HAP-1 (cell line): Measurements from ENCODE around the gene COL21A1.

Source experiments
- DNase-seq, 2 experiments: peaks; one replicate each; pipeline ENCODE4 v3.0.0-alpha.2; 2016 to 2020; ENCODE audit warnings: low spot score in 2 of 2
- H3K27me3 ChIP-seq: fragments of 250-450 bp; sonication (Bioruptor Pico); 2 replicates; pipeline ENCODE4 v1.5.1; 2020; ENCODE audit warnings: low read depth, mild to moderate bottlenecking, moderate library complexity
- H3K36me3 ChIP-seq: fragments of 250-450 bp; sonication (Bioruptor Pico); replicated peaks from 2 replicates; pipeline ENCODE4 v1.5.1; 2020; ENCODE audit warnings: mild to moderate bottlenecking
- H3K4me1 ChIP-seq: fragments of 250-450 bp; sonication (Bioruptor Pico); 2 replicates; pipeline ENCODE4 v1.5.1; 2020; ENCODE audit warnings: mild to moderate bottlenecking
- H3K4me3 ChIP-seq: fragments of 250-450 bp; sonication (Bioruptor Pico); 2 replicates; pipeline ENCODE4 v1.5.1; 2020; ENCODE audit warnings: mild to moderate bottlenecking, moderate library complexity
- H3K9me3 ChIP-seq: fragments of 250-450 bp; sonication (Bioruptor Pico); 2 replicates; pipeline ENCODE4 v1.5.1; 2020; ENCODE audit warnings: mild to moderate bottlenecking, moderate library complexity
- in situ Hi-C: fragments of 300-500 bp; cut with MboI; formaldehyde crosslinking; loops from 3 replicates; pipeline ENCODE4 v1.14.3; 2020; ENCODE audit warnings: low sequenced_read_pairs, inconsistent platforms, mixed read lengths

Gene COL21A1

DNA sequence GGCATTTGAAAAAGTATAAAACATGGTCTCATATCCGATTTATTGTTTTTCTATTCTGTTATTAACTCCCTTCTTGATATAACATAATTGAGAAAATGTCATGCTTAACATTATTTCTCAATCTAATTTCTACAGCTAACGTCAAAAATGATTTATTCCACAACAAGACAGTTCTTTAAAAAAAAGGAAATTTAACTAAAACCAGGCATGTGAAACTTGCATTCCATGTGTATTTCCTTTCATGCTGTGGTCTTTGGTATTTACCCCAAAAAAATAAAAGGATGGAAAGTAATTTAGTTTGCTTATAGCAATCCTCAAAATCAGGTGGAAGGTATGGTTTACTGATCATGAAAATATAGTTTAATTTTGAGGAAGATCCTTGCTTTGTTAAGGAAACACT lies 142.8 kb downstream of the COL21A1 start:
- no peak overlapping the region for H3K4me3 ChIP-seq
- in situ Hi-C loops, result no loop called here
- DNase-seq, result no peak
- H3K4me1 ChIP-seq, result no peaks in the 10 kb centered on the region; the same call in 1 of the 2 replicates
- no peaks in the 10 kb centered on the region for H3K9me3 ChIP-seq
- H3K36me3 ChIP-seq, result no peaks in the 10 kb centered on the region
- H3K27me3 ChIP-seq, result peaks cover 3% of the 10 kb centered on the region; the same call in 1 of the 2 replicates

DNA sequence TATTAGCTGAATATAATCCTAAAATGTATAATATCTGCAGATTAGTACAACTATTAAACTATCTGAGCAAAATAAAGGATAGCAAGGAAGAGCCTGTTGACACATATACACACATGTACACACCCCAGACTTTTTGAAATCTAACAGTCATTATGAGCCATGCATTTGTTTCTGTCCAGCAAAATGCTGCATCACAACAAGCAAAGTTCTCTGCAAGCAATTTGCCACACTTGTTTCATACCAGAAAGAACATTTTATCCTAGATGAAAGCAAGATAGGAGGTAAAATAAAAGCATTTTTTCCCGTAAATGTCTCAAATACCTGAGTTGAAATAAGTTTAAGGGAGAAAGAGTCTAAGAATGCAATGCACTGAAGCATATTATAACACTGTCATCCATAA lies 145.2 kb downstream of the COL21A1 start:
- H3K36me3 ChIP-seq, result no peaks in the 10 kb centered on the region
- no peak overlapping the region for H3K4me3 ChIP-seq
- no peak for DNase-seq
- in situ Hi-C loops, result no loop called here
- peaks cover 3% of the 10 kb centered on the region; the same call in 1 of the 2 replicates for H3K27me3 ChIP-seq
- H3K9me3 ChIP-seq, result no peaks in the 10 kb centered on the region
- no peaks in the 10 kb centered on the region; the same call in 1 of the 2 replicates for H3K4me1 ChIP-seq

DNA sequence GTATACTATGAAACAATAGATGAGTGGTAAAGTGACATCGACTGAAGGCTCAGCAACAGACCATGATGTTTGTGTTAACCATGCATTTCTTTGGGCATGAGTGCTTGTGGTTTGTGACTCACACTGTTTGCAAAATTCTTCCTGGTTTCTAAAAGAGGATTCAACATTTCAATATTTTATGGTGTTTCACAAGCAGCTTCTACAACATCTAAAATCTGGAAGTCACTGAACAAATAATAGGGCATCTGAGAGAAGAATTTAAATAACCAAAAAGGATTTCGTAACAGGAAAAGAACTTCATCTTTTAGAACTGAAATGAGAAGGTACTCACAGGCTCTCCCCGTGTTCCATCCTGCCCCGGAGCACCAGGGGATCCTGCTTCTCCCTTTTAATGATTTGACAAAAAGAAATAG lies 146.2 kb downstream of the COL21A1 start:
- no peak overlapping the region for H3K4me3 ChIP-seq
- H3K36me3 ChIP-seq, result no peaks in the 10 kb centered on the region
- no peaks in the 10 kb centered on the region; the same call in 1 of the 2 replicates for H3K4me1 ChIP-seq
- in situ Hi-C loops, result no loop called here
- H3K9me3 ChIP-seq, result no peaks in the 10 kb centered on the region
- peaks cover 3% of the 10 kb centered on the region; the same call in 1 of the 2 replicates for H3K27me3 ChIP-seq
- no peak for DNase-seq

DNA sequence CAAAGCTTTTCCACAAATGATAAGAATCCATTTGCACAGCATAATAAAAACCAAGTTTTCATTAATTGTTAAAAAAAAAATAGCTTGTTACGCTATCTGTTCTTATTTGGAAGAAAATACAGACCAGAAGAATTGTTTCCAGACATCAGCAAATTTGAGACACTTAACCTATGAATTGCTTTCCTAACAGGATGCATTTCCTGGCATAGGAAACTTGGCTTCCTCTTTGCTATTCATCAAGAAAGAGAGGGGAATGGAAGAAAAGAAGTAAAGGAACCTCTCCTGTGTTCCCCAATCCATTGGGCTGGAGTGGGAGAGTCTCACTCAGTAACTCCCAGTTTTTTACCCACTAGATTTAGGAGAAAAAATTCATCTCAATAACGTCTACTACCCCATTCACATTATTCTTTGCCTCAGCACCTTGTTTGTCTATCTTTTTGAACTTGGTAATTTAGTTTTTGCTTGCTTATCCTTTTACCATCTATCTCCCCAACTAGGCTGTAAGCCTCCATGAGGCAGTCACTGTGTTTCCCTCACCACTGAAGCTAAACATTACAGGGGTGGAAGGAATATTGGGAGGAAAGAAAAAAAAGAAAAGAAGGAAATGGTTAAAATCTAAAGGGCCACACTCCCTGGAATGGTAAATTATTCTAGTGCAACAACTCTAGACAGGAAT lies 150.3 kb downstream of the COL21A1 start:
- H3K4me3 ChIP-seq, result no peak overlapping the region
- no peaks in the 10 kb centered on the region for H3K27me3 ChIP-seq
- H3K9me3 ChIP-seq, result no peaks in the 10 kb centered on the region
- in situ Hi-C loops, result no loop called here
- H3K4me1 ChIP-seq, result no peaks in the 10 kb centered on the region; the same call in 1 of the 2 replicates
- no peaks in the 10 kb centered on the region for H3K36me3 ChIP-seq
- DNase-seq, result no peak

DNA sequence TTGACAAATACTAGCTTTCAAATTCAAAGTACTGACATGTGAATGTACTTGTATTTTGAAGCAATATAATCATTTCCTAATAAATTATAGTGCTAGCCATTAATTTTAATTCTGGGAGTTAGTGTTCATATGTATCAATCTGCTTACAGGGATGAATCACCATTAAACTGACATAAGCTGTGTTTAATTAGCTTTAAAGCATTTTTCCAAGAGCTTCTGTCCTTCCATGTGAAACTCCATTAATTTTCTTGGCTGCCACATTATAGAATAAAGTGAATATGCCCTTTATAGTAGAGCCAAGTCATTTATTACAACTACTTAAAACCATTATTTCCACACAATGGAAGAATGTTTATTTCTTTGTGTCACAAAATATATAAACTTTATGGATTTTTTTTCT lies 150.8 kb downstream of the COL21A1 start:
- H3K27me3 ChIP-seq, result no peaks in the 10 kb centered on the region
- in situ Hi-C loops, result no loop called here

DNA sequence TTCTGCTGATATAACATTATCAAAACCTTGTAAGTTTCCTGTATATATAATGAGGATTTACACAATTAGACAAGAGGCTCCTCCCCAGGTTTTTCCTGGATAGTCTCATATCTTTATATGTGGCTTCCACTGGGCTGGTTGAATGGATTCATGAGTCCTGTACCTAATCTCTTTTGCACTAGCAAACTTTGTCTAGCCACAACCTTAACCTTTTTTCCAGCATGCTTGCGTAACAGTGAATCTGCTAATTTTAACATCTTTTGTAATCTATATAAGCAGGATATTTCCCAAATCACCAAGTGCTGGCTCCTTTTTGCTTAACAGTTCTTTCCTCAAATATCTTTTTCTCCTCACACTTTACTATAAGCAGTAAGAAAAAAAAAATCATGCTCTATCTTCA lies 153.6 kb downstream of the COL21A1 start:
- in situ Hi-C loops, result no loop called here
- Histone ChIP-seq H3K9me3 (no peaks in the 10 kb centered on the region), H3K4me3 (no peak overlapping the region), H3K36me3 (no peaks in the 10 kb centered on the region), H3K4me1 (peaks cover 9% of the 10 kb centered on the region), H3K27me3 (no peaks in the 10 kb centered on the region)
- DNase-seq, result no peak

More for the DNA sequence above, 150.8 kb downstream of the COL21A1 start:
- no peaks in the 10 kb centered on the region for H3K36me3 ChIP-seq
- no peak for DNase-seq
- peaks cover 3% of the 10 kb centered on the region; the same call in 1 of the 2 replicates for H3K4me1 ChIP-seq
- H3K4me3 ChIP-seq, result no peak overlapping the region
- H3K9me3 ChIP-seq, result no peaks in the 10 kb centered on the region

DNA sequence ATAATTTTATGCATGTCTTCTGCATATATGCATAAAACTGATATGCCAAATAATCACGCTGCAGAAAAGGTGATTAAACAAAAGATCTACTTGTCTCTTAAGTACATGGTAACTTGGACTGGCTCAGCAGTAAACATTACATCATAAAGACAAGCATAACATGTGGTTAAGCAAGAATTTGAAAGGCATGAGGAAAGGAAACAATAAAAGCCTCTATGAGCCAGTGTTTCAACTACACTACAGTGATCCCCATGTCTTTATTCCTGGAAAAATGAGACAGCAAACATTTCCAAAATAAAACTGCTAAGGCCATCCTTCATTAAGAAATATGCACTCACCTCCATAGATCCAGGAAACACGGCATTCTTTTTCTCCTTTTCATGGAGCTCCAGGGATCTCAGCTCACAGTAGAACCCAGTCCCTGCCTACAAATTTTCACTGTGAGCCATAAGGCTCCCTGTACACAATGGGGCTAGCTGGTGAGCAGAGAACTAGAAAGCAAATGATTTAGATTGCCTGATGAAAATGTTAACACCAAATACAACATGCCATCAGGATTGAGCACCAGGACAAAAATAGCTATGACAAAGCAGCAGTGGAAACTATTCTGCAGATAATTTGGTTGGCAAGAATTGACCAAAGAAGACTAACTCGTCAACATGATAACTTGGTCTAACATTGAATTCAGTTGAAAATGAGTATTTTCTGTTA lies 156.1 kb downstream of the COL21A1 start:
- peak in 1 of 2 experiments; percentile 72 for DNase-seq
- no peaks in the 10 kb centered on the region for H3K36me3 ChIP-seq
- in situ Hi-C loops, result no loop called here
- H3K9me3 ChIP-seq, result no peaks in the 10 kb centered on the region
- H3K4me3 ChIP-seq, result no peak overlapping the region
- H3K27me3 ChIP-seq, result no peaks in the 10 kb centered on the region
- peaks cover 9% of the 10 kb centered on the region for H3K4me1 ChIP-seq

DNA sequence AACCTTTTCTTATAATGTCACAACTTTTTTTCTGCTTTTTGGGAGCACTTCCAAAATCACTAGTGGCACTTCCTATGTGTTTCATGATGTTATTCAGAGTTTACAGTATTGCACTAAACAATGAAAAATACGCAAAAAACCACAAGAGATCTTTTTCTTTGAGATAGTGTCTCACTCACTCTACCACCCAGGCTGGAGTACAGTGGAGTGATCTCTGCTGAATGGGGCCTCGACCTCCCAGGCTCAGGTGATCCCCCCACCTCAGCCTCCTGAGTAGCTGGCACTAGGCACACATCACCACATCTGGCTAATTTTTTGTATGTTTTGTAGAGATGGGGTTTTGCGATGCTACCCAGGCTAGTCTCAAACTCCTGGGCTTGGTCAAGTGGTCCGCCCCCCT lies 158.7 kb downstream of the COL21A1 start:
- DNase-seq, result no peak
- no peaks in the 10 kb centered on the region for H3K27me3 ChIP-seq
- H3K9me3 ChIP-seq, result no peaks in the 10 kb centered on the region
- H3K4me3 ChIP-seq, result no peak overlapping the region
- in situ Hi-C loops, result no loop called here
- H3K36me3 ChIP-seq, result no peaks in the 10 kb centered on the region
- H3K4me1 ChIP-seq, result peaks cover 9% of the 10 kb centered on the region

DNA sequence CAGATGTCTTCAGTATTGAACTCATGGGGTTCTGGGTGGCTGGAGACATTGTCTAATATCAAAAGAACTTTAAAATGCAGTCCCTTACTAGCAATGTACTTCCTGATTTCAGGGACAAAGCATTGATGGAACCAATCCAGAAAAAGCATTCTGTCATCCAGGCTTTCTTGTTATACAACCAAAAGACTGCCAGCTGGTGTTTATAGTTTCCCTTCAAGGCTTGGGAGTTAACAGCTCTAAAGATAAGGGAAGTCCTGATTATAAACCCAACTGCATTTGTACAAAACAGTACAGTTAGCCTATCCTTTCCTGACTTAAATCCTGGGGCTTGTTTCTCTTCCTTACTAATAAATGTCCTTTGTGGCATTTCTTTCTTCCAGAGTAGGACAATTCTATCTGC lies 160.0 kb downstream of the COL21A1 start:
- no peak overlapping the region for H3K4me3 ChIP-seq
- H3K27me3 ChIP-seq, result no peaks in the 10 kb centered on the region
- H3K4me1 ChIP-seq, result peaks cover 9% of the 10 kb centered on the region
- DNase-seq, result no peak
- no peaks in the 10 kb centered on the region for H3K9me3 ChIP-seq
- in situ Hi-C loops, result no loop called here
- no peaks in the 10 kb centered on the region for H3K36me3 ChIP-seq

DNA sequence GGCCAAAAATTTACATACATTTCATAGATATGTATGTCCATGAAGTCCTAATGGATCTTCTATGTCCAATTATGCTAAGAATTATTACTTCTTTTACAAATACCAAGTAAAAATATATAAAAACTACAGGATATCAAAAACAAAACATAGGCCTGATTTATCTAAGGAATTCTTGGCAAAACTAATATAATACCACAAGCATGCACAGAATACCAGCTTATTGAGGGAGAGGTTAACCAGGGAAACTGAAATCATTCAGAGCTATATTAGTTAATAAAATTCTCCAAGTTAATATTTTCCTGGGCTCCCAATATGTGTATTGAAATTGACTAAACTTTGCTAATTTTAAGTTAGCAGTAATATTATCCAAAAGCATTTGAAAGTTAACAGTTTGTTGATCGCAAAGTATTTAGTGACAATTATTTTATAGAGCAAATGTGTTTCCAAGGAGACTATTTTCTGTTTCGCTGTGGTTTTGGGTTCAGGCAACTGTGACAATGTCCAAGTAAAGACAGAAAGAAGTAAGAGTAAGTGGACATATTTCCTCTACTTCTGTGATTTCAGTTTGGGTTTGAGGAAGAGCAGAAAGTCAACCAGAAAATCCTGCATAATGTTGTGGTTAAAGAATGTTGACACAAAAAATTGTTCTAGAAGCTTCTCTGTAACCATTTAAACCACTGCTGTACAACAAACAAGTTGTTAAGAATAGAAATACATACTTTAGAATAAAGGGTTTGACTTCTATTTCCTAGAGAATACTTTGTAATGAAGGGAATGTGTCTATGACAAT lies 167.4 kb downstream of the COL21A1 start:
- in situ Hi-C loops, result no loop called here
- no peak for DNase-seq
- Histone ChIP-seq H3K27me3 (no peaks in the 10 kb centered on the region), H3K36me3 (no peaks in the 10 kb centered on the region), H3K4me1 (no peaks in the 10 kb centered on the region), H3K9me3 (no peaks in the 10 kb centered on the region), H3K4me3 (no peak overlapping the region)

DNA sequence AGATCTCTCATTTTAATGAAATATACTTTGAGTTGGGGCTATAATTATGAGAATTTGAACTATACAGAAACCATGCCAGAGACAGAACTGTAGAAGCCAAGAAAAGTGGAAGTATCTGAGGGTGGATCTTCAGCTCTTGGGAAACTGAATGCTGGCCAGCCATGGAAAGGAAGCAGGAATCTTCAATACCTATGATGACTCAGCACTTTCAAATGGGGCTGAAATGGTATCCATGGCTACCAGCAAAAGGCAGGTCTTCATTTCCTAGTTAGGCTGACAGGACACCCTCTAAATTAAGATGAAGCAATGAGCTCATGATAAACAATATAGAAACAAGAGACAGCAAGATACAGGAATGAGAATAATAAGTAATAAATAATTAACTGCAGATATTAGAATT lies 171.3 kb downstream of the COL21A1 start:
- H3K36me3 ChIP-seq, result no peaks in the 10 kb centered on the region
- in situ Hi-C loops, result no loop called here
- no peak overlapping the region for H3K4me3 ChIP-seq
- H3K9me3 ChIP-seq, result no peaks in the 10 kb centered on the region
- H3K27me3 ChIP-seq, result no peaks in the 10 kb centered on the region
- H3K4me1 ChIP-seq, result no peaks in the 10 kb centered on the region
- DNase-seq, result no peak

DNA sequence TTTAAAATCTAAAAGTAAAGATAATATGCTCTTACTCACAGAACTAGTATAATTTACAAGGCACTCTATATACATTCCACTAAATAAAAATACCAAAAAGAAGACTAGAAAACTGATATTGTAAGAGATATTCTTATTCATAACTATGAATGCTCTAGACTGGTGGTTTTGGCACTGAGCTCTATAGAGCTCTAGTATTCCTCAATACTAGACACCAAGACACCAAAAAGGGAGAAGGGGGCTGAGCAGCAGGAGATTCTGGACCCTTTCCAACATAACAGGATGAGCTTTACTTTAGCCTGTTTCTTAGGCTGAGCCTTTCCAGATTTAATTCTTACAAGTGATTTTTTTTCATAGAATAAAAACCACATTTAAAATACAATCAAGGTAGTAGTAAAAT lies 173.6 kb downstream of the COL21A1 start:
- Histone ChIP-seq H3K36me3 (no peaks in the 10 kb centered on the region), H3K27me3 (no peaks in the 10 kb centered on the region), H3K9me3 (no peaks in the 10 kb centered on the region), H3K4me1 (no peaks in the 10 kb centered on the region), H3K4me3 (no peak overlapping the region)
- in situ Hi-C loops, result no loop called here
- DNase-seq, result no peak

DNA sequence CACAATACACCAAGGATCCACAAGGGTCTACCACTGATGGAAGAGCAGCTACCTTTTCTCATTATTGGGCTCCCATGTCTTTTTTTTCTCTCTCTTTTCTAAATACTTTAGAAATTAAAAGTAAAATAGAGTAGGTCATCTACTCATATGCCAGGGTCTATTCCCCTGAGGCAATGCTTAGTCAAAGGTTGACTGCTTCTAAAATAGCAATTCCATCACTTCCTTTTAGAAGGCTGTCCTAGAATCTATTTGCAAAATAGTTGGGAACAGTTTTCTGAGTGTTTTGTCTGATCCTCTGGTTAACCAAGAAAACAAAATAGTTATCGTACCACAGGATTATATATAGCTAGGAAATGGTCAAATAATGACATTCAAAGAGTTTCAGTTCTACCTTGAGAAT lies 174.1 kb downstream of the COL21A1 start:
- DNase-seq, result no peak
- Histone ChIP-seq H3K4me1 (no peaks in the 10 kb centered on the region), H3K9me3 (no peaks in the 10 kb centered on the region), H3K27me3 (no peaks in the 10 kb centered on the region), H3K4me3 (no peak overlapping the region), H3K36me3 (no peaks in the 10 kb centered on the region)
- in situ Hi-C loops, result no loop called here

DNA sequence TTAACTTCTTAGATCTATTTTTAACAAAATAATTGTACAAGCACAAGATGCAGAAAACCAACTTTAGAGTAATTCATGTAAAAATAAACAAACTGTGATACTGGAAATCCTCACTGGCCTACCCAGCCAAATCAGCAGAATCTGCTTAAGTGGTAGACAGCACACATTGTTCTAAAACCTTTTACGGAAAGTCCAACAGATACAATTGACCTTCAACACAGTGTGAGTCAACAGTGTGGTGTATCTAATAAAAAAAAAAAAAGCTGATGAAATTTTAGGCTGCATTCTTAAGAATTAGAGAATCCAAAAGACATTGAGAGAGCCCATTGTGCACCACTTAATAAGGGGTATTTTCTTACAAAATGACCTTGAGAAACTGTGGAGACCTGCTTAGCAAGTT lies 174.5 kb downstream of the COL21A1 start:
- in situ Hi-C loops, result no loop called here
- Histone ChIP-seq H3K4me3 (no peak overlapping the region), H3K27me3 (no peaks in the 10 kb centered on the region; the same call in 1 of the 2 replicates), H3K9me3 (no peaks in the 10 kb centered on the region), H3K36me3 (no peaks in the 10 kb centered on the region), H3K4me1 (no peaks in the 10 kb centered on the region)
- DNase-seq, result no peak
